DND-41 (cell line): ENCODE results near the gene SHLD2.
"Not testable (repeated sequence)": the region's sequence is repeated elsewhere in the genome, so short reads cannot be mapped to it uniquely, and the experiment has no call there.

Source experiments
- ATAC-seq: fragments of 200-7000 bp; cut with Tn5 transposase; 3 replicates; pipeline ENCODE4 v1.9.1; 2021; ENCODE audit warnings: low read depth; ENCODE audit not compliant: insufficient read depth
- DNase-seq: peaks from one replicate; pipeline ENCODE4 v3.0.0-alpha.2; 2020
- H2AFZ ChIP-seq: 2 replicates; pipeline ENCODE4 v1.6.0; 2012; ENCODE audit warnings: low read depth, low read length
- H3K27ac ChIP-seq: 2 replicates; pipeline ENCODE4 v1.5.1; 2012; ENCODE audit warnings: low read length, inconsistent platforms
- H3K27me3 ChIP-seq: fragments of 200-600 bp; sonication (generic); 2 replicates; pipeline ENCODE4 v1.6.0; 2012; ENCODE audit warnings: low read length, mild to moderate bottlenecking, inconsistent platforms; ENCODE audit not compliant: insufficient read depth, poor library complexity
- H3K36me3 ChIP-seq: 2 replicates; pipeline ENCODE4 v1.5.1; 2012; ENCODE audit warnings: low read length, inconsistent platforms; ENCODE audit not compliant: insufficient read depth
- H3K4me1 ChIP-seq: 2 replicates; pipeline ENCODE4 v1.5.1; 2012; ENCODE audit warnings: mild to moderate bottlenecking, low read length; ENCODE audit not compliant: insufficient read depth
- H3K4me2 ChIP-seq: 2 replicates; pipeline ENCODE4 v1.6.0; 2012; ENCODE audit warnings: mild to moderate bottlenecking, moderate library complexity, low read length, inconsistent platforms; ENCODE audit not compliant: insufficient read depth
- H3K4me3 ChIP-seq, 2 experiments: fragments of 200-600 bp in 1 of 2; shearing (Covaris generic) in 1 of 2; 2 replicates each; pipeline ENCODE4 v1.5.1; 2012 to 2016; ENCODE audit warnings: inconsistent platforms in 2 of 2, low read length in 2 of 2, mild to moderate bottlenecking in 2 of 2, low read depth in 1 of 2, moderate library complexity in 1 of 2
- H3K79me2 ChIP-seq: 2 replicates; pipeline ENCODE4 v1.6.0; 2012; ENCODE audit warnings: low read length, inconsistent platforms; ENCODE audit not compliant: insufficient read depth
- H3K9ac ChIP-seq: 2 replicates; pipeline ENCODE4 v1.6.0; 2012; ENCODE audit warnings: low read depth, mild to moderate bottlenecking, inconsistent platforms, low read length, moderate library complexity
- H3K9me3 ChIP-seq: 2 replicates; pipeline ENCODE4 v1.5.1; 2012; ENCODE audit warnings: low read length, moderate library complexity, mild to moderate bottlenecking, inconsistent platforms; ENCODE audit not compliant: insufficient read depth, severe bottlenecking
- H4K20me1 ChIP-seq: 2 replicates; pipeline ENCODE4 v1.6.0; 2012; ENCODE audit warnings: low read length; ENCODE audit not compliant: insufficient read depth

SHLD2 gene

GRCh38 chr10:87186016-87186415 is 91.0 kb downstream of the SHLD2 start:
- not testable (repeated sequence) for H3K4me3 ChIP-seq, H3K4me2 ChIP-seq, H3K4me1 ChIP-seq, DNase-seq, H2AFZ ChIP-seq, H3K9me3 ChIP-seq, H4K20me1 ChIP-seq, ATAC-seq, H3K9ac ChIP-seq, H3K27ac ChIP-seq, H3K27me3 ChIP-seq, H3K79me2 ChIP-seq
- peaks cover 20% of the 10 kb centered on the region; the same call in 1 of the 2 replicates for H3K36me3 ChIP-seq

GRCh38 chr10:87187573-87187972 is 92.6 kb downstream of the SHLD2 start:
- not testable (repeated sequence) for H3K9me3 ChIP-seq, H3K9ac ChIP-seq, H3K27ac ChIP-seq, H3K79me2 ChIP-seq, ATAC-seq, H4K20me1 ChIP-seq, H2AFZ ChIP-seq, H3K4me1 ChIP-seq, H3K4me3 ChIP-seq, DNase-seq, H3K4me2 ChIP-seq, H3K27me3 ChIP-seq
- H3K36me3 ChIP-seq = peaks cover 19% of the 10 kb centered on the region; the same call in 1 of the 2 replicates

- H3K36me3 ChIP-seq = peaks cover 17% of the 10 kb centered on the region; the same call in 1 of the 2 replicates
- not testable (repeated sequence) for H3K4me3 ChIP-seq, H3K4me2 ChIP-seq, ATAC-seq, DNase-seq, H3K9me3 ChIP-seq, H3K79me2 ChIP-seq, H3K27ac ChIP-seq, H3K27me3 ChIP-seq, H3K4me1 ChIP-seq, H2AFZ ChIP-seq, H4K20me1 ChIP-seq, H3K9ac ChIP-seq
Observed at GRCh38 chr10:87191841-87192240, 96.8 kb downstream of the SHLD2 start.

- not testable (repeated sequence) for H3K27me3 ChIP-seq, H4K20me1 ChIP-seq, H3K9ac ChIP-seq, H3K4me3 ChIP-seq, H3K36me3 ChIP-seq, H3K4me2 ChIP-seq, H3K9me3 ChIP-seq, H3K27ac ChIP-seq, H3K4me1 ChIP-seq, H3K79me2 ChIP-seq, H2AFZ ChIP-seq
- ATAC-seq (peak; percentile 60; the same call in 2 of the 3 replicates), DNase-seq (peak; percentile 16)
Observed at GRCh38 chr10:87200924-87201323, 105.9 kb downstream of the SHLD2 start.

GRCh38 chr10:87204801-87205200 is 109.8 kb downstream of the SHLD2 start:
- H3K27me3 ChIP-seq, H3K4me3 ChIP-seq, DNase-seq, H3K79me2 ChIP-seq, H3K9ac ChIP-seq, H2AFZ ChIP-seq, H3K4me1 ChIP-seq, H4K20me1 ChIP-seq, H3K36me3 ChIP-seq, ATAC-seq, H3K27ac ChIP-seq, H3K9me3 ChIP-seq, H3K4me2 ChIP-seq: not testable (repeated sequence)

- not testable (repeated sequence) for H4K20me1 ChIP-seq, H3K36me3 ChIP-seq, H3K4me3 ChIP-seq, H3K9ac ChIP-seq, H3K9me3 ChIP-seq, ATAC-seq, H3K27me3 ChIP-seq, H3K79me2 ChIP-seq, H3K4me1 ChIP-seq, H3K4me2 ChIP-seq, H2AFZ ChIP-seq, H3K27ac ChIP-seq, DNase-seq
Observed at GRCh38 chr10:87206922-87207321, 111.9 kb downstream of the SHLD2 start.

- H4K20me1 ChIP-seq, H3K9me3 ChIP-seq, H3K27me3 ChIP-seq, H3K4me2 ChIP-seq, H3K4me3 ChIP-seq, H3K9ac ChIP-seq, H2AFZ ChIP-seq, H3K27ac ChIP-seq, H3K79me2 ChIP-seq, DNase-seq, H3K4me1 ChIP-seq, ATAC-seq, H3K36me3 ChIP-seq: not testable (repeated sequence)
Observed at GRCh38 chr10:87210309-87210708, 115.3 kb downstream of the SHLD2 start.

GRCh38 chr10:87211848-87212247 is 116.8 kb downstream of the SHLD2 start:
- H3K4me1 ChIP-seq, H3K4me2 ChIP-seq, H3K9ac ChIP-seq, H3K4me3 ChIP-seq, H3K36me3 ChIP-seq, H4K20me1 ChIP-seq, H3K27me3 ChIP-seq, H2AFZ ChIP-seq, ATAC-seq, H3K27ac ChIP-seq, H3K9me3 ChIP-seq, H3K79me2 ChIP-seq, DNase-seq: not testable (repeated sequence)
